GM12891 (cell line): Measurements from ENCODE around the gene UGT1A9.

Source experiments
- POLR2A ChIP-seq: IDR thresholded peaks from 2 replicates; pipeline ENCODE4 v1.6.1; 2011; ENCODE audit warnings: low read depth, low read length, control low read depth
- POLR2AphosphoS5 ChIP-seq: IDR thresholded peaks from 2 replicates; pipeline ENCODE4 v1.6.1; 2011; ENCODE audit warnings: low read depth, low read length, control low read depth
- TAF1 ChIP-seq: IDR thresholded peaks from 2 replicates; pipeline ENCODE4 v1.6.1; 2011; ENCODE audit warnings: low read depth, low read length, control low read depth

GRCh38 chr2:233772583-233772982 lies 100.9 kb downstream of the UGT1A9 start:
- TF ChIP-seq POLR2AphosphoS5 (no peak), POLR2A (no peak), TAF1 (no peak)
